B cell (primary cell): ENCODE data around the gene PRKD2.

Experiments
- EZH2 ChIP-seq: IDR thresholded peaks from 2 replicates; pipeline ENCODE4 v1.6.1; 2012; ENCODE audit warnings: borderline replicate concordance, low read depth, mild to moderate bottlenecking, moderate library complexity, low read length; ENCODE audit not compliant: insufficient read depth, poor library complexity, severe bottlenecking
- TF ChIP-seq, protein P1 (sequence below): fragments of 200-600 bp; IDR thresholded peaks from one replicate; pipeline ENCODE4 v1.8.0; 2022; ENCODE audit warnings: antibody characterized with exemption, mild to moderate bottlenecking

DNA sequence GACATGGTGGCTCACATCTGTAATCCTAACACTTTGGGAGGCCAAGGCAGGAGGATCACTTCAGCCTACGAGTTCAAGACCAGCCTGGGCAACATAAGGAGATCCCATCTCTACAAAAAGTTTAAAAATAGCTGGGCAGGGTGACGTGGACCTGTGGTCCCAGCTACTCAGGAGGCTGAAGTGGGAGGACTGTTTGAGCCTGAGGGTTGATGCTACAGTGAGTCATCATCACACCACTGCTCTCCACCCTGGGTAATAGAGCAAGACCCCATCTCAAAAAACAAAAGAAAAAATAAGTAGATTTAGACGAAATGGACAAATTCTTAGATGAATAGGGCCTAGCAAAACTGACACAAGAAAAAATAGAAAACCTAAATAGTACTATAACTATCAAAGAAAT, 70.5 kb downstream of the PRKD2 start:
- TF ChIP-seq, protein P1, sequence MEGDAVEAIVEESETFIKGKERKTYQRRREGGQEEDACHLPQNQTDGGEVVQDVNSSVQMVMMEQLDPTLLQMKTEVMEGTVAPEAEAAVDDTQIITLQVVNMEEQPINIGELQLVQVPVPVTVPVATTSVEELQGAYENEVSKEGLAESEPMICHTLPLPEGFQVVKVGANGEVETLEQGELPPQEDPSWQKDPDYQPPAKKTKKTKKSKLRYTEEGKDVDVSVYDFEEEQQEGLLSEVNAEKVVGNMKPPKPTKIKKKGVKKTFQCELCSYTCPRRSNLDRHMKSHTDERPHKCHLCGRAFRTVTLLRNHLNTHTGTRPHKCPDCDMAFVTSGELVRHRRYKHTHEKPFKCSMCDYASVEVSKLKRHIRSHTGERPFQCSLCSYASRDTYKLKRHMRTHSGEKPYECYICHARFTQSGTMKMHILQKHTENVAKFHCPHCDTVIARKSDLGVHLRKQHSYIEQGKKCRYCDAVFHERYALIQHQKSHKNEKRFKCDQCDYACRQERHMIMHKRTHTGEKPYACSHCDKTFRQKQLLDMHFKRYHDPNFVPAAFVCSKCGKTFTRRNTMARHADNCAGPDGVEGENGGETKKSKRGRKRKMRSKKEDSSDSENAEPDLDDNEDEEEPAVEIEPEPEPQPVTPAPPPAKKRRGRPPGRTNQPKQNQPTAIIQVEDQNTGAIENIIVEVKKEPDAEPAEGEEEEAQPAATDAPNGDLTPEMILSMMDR = no peak
- no peak for TF ChIP-seq EZH2
